Common myeloid progenitor, CD34-positive (primary cell): ENCODE measurements around the gene TPM3.

Experiments used
- CTCF ChIA-PET: fragments of 350-600 bp; sonication (Branson Sonifier 250); formaldehyde crosslinking; loops from one replicate; lab custom pipeline; 2021; ENCODE audit warnings: antibody characterized with exemption; lab: Charles Lee
- POLR2A ChIA-PET: fragments of 350-600 bp; sonication (Branson Sonifier 250); formaldehyde crosslinking; loops from one replicate; lab custom pipeline; 2021; ENCODE audit warnings: antibody characterized with exemption; lab: Charles Lee
- DNase-seq, 3 donors: peaks; one replicate each; pipeline versions ENCODE4 v3.0.0 to v3.0.0-alpha.2; 2013
- H3K27ac ChIP-seq, 2 experiments: 1 replicate in 1 of 2; 2 replicates in 1 of 2; pipeline ENCODE4 v1.7.0; 2013; ENCODE audit warnings: inconsistent platforms in 2 of 2, low read length in 2 of 2, mild to moderate bottlenecking in 2 of 2, low read depth in 1 of 2, moderate library complexity in 1 of 2; ENCODE audit not compliant: severe bottlenecking in 2 of 2, insufficient read depth in 1 of 2, poor library complexity in 1 of 2
- H3K27me3 ChIP-seq, 5 experiments: replicated peaks in 2 of 5; 1 replicate in 3 of 5; 2 replicates in 2 of 5; pipeline versions ENCODE4 v1.6.1 to v1.7.0; 2013; ENCODE audit warnings: low read length in 4 of 5, mild to moderate bottlenecking in 2 of 5, moderate library complexity in 2 of 5, inconsistent platforms in 1 of 5; ENCODE audit not compliant: insufficient read depth in 5 of 5, control insufficient read depth in 4 of 5
- H3K36me3 ChIP-seq, 4 experiments: 1 replicate in 2 of 4; 2 replicates in 2 of 4; pipeline versions ENCODE4 v1.6.1 to v1.7.0; 2013; ENCODE audit warnings: low read length in 3 of 4, control low read depth in 1 of 4, mild to moderate bottlenecking in 1 of 4; ENCODE audit not compliant: control insufficient read depth in 4 of 4, insufficient read depth in 4 of 4
- H3K4me1 ChIP-seq, 4 experiments: 1 replicate in 3 of 4; 2 replicates in 1 of 4; pipeline versions ENCODE4 v1.6.1 to v1.7.1; 2013; ENCODE audit warnings: low read length in 3 of 4, mild to moderate bottlenecking in 3 of 4, control low read depth in 1 of 4, inconsistent platforms in 1 of 4, moderate library complexity in 1 of 4; ENCODE audit not compliant: control insufficient read depth in 4 of 4, insufficient read depth in 4 of 4; ENCODE audit errors: control extremely low read depth in 1 of 4
- H3K4me3 ChIP-seq, 7 experiments: 1 replicate in 4 of 7; 2 replicates in 3 of 7; pipeline versions ENCODE4 v1.5.1 to v1.7.0; 2013; ENCODE audit warnings: mild to moderate bottlenecking in 7 of 7, low read length in 6 of 7, moderate library complexity in 6 of 7, inconsistent platforms in 2 of 7, low read depth in 2 of 7, control low read depth in 1 of 7; ENCODE audit not compliant: insufficient read depth in 4 of 7, control insufficient read depth in 1 of 7; ENCODE audit errors: extremely low read depth in 1 of 7
- H3K9me3 ChIP-seq, 5 experiments: 1 replicate in 4 of 5; 2 replicates in 1 of 5; pipeline versions ENCODE4 v1.6.1 to v1.7.1; 2013; ENCODE audit warnings: low read length in 4 of 5, mild to moderate bottlenecking in 2 of 5, inconsistent platforms in 1 of 5, low read depth in 1 of 5, moderate library complexity in 1 of 5; ENCODE audit not compliant: control insufficient read depth in 4 of 5, insufficient read depth in 2 of 5; ENCODE audit errors: control extremely low read depth in 1 of 5
- WGBS: methylation state at CpG from one replicate; pipeline ENCODE4 v1.1.5; 2013; ENCODE audit not compliant: insufficient coverage; 5-methylcytosine and 5-hydroxymethylcytosine counted together

TPM3 gene

DNA sequence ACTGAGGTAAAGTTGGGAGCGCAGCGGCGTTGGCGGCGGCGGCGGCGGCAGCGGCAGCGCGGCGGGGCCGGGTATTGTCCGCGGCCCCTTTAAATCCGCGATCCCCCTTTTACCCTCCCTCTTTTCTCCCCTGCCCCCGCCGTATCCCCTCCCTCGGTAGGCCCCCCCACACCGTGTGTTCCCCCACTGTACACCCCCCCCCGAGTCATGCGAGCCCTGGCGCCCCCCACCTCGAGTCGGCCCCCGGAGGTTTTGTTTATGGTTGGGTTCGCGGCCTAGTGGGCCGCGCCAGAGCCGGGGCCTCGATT, 29.0 kb upstream of the TPM3 start:
- CTCF ChIA-PET = interaction anchor here (0.9 to 2.8 kb wide), 3 partner anchors 16 to 35 kb away, joined by 3 to 14 read pairs (median 3); no protein-coding TSS in a partner anchor
- Histone ChIP-seq H3K9me3 (no peaks in the 10 kb centered on the region), H3K4me3 (peak overlapping the region; percentile 29 to 100 (median 94)), H3K36me3 (peaks cover 8 to 38% (median 21%) of the 10 kb centered on the region in 4 experiments), H3K4me1 (peaks cover 28 to 42% (median 33%) of the 10 kb centered on the region in 4 experiments), H3K27ac (peak overlapping the region; percentile 99), H3K27me3 (no peaks in the 10 kb centered on the region)
- WGBS = 0% methylated on average over 6 of the region's 33 CpGs
- POLR2A ChIA-PET = interaction anchor here (0.9 to 2.0 kb wide), 3 partner anchors 38 to 274 kb away, joined by 3 to 8 read pairs (median 3); no protein-coding TSS in a partner anchor
- no peak for DNase-seq

DNA sequence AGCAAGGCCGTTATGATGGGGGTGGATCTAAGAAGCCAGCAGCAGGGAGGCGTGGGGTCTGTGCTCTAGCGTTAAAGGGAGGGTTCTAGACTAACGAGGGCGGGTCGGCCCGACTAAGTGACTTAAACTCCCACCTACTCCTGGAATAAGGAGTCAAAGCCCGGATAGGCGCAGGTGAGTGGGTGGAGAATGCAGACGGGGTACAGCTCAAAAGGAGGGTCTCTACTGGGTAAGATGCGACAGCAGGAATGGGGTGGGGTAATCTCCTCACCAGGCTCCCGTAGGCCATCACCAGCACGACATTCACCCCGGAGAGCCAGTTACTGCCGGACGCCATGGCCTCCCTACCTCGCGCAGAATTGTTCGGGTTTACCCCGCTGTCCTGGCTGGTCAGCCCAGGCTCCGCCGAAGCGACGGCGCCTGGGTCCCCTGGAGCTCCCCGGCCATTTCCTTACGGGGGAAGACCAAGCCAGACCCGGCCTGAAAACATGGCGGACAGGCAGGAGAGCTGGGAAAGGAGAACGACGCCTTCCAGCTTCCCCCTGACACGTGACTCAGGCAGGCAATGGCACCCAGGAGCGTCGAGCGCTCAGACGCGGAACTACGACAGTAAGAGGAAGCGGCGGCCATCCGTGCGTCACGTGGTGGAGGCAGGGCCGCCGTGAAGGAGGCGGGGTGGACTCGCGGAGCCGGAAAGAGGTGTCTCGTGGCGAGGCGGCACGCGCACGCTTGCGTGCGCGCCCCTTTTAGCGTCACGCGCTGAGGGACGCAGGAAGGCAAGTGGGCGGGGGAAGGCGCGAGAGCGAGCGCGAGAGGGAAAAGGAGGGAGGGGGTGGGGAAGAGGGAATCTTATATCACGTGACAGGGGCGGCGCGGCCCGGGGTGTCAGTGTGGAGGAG, 28.4 kb upstream of the TPM3 start, which contains the start of gene UBAP2L:
TSS of gene UBAP2L (plus strand) at position 885 of the 899 bp plus-strand sequence. CDS start 4,169 bp downstream, outside the sequence.
- Histone ChIP-seq H3K36me3 (peaks cover 8 to 36% (median 18%) of the 10 kb centered on the region in 4 experiments), H3K27ac (peak within 1 kb of the TSS; percentile 99), H3K4me1 (peaks cover 28 to 42% (median 33%) of the 10 kb centered on the region in 4 experiments), H3K4me3 (peak within 1 kb of the TSS; percentile 74 to 100 (median 95)), H3K9me3 (no peaks in the 10 kb centered on the region), H3K27me3 (no peaks in the 10 kb centered on the region)
- under 1% methylated on average over 60 of the region's 73 CpGs for WGBS
- POLR2A ChIA-PET = interaction anchor here (1.6 to 2.0 kb wide), 2 partner anchors 38 to 43 kb away, joined by 3 to 8 read pairs; no protein-coding TSS in a partner anchor
- CTCF ChIA-PET = interaction anchor here (1.3 kb wide), 1 partner anchor 16 kb away, joined by 3 read pairs; no protein-coding TSS in a partner anchor
- DNase-seq = peak; percentile 99 to 100 (median 99)

DNA sequence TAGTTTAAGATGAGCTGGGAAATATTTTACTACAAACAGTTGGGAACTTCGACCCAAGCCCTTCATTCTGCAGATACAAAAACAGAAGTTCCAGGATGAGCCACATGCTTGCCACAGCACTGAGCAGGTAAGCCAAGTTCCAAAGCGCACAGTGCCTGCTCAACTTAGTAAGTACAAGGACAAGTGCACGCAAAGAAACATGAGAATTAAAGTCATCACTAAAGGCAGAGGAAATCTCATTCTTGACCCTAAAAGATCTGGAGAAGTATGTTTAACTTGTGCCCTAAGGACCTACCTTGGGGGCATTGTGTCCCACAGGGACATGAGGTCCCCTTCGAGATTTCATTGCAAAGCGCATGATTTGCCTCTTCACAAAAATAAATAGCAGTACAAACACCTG, 27.6 kb upstream of the TPM3 start:
- H3K4me3 ChIP-seq = peak overlapping the region in 6 of 7 experiments; percentile 90 to 100 (median 96)
- 40% methylated on average over 2 of the region's 5 CpGs for WGBS
- POLR2A ChIA-PET = no interaction called here
- DNase-seq = peak in 2 of 3 donors; percentile 32
- H3K9me3 ChIP-seq = no peaks in the 10 kb centered on the region
- H3K27me3 ChIP-seq = no peaks in the 10 kb centered on the region
- peaks cover 7 to 32% (median 16%) of the 10 kb centered on the region in 4 experiments for H3K36me3 ChIP-seq
- H3K27ac ChIP-seq = peak overlapping the region; percentile 99
- CTCF ChIA-PET = interaction anchor here (0.9 to 1.9 kb wide), 6 partner anchors 15 to 108 kb away, joined by 3 to 14 read pairs (median 3); partner anchors contain the start of gene HAX1
- H3K4me1 ChIP-seq = peaks cover 28 to 42% (median 33%) of the 10 kb centered on the region in 4 experiments

DNA sequence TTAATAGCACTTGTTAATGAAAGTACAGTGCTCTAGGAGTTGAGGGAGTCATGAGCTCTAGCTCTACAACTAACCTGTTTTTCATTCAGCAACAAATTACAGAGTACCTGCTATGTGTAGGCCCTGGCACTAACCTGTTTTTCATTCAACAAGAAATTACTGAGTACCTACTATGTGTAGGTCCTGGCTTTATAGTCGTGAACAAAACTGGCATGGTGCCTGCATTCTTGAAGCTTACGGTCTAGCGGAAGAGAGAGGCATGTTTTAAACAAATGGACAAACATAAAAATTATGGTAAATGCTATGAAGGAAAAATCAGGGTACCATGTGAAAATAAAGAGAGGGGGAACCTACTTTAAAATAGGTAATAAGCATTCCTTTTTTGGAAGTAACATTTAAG, 26.6 kb upstream of the TPM3 start:
- WGBS = 100% methylated on average over 2 of the region's 3 CpGs
- peak overlapping the region in 4 of 7 experiments; percentile 90 to 100 (median 96) for H3K4me3 ChIP-seq
- H3K27me3 ChIP-seq = no peaks in the 10 kb centered on the region
- no peak for DNase-seq
- H3K9me3 ChIP-seq = no peaks in the 10 kb centered on the region
- ChIA-PET POLR2A (no interaction called here), CTCF (interaction anchor here (0.6 to 1.9 kb wide), 11 partner anchors 11 to 139 kb away, joined by 3 to 14 read pairs (median 3); partner anchors contain the start of gene HAX1)
- peak overlapping the region in 1 of 2 experiments; percentile 99 for H3K27ac ChIP-seq
- H3K36me3 ChIP-seq = peaks cover 8 to 42% (median 21%) of the 10 kb centered on the region in 4 experiments
- H3K4me1 ChIP-seq = peaks cover 23 to 36% (median 32%) of the 10 kb centered on the region in 4 experiments

DNA sequence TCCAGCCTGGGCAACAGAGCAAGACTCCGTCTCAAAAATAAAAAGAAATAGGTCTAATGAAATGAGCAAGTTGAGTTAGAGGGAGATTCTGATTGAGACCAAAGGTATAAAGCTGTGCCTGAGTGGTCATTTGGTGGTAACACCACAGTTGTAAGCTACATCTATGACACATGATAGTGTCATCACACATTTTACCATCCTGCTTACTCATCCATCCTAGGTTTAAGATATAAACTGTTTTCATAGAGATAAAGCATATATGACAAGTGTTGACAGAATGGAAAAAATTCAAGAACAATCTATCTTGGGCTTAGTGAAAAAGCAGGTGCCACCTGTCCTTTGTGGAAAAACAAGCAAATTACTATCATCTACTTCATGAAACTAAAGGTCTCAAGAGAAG, 21.4 kb upstream of the TPM3 start:
- peaks cover 13 to 81% (median 49%) of the 10 kb centered on the region in 4 experiments for H3K36me3 ChIP-seq
- H3K4me3 ChIP-seq = no peak overlapping the region
- H3K9me3 ChIP-seq = no peaks in the 10 kb centered on the region
- CTCF ChIA-PET = interaction anchor here (1.0 to 1.3 kb wide), 3 partner anchors 8 to 116 kb away, joined by 3 to 5 read pairs (median 3); no protein-coding TSS in a partner anchor
- WGBS = no CpG with 5 or more reads among the region's 1 CpG
- DNase-seq = no peak
- no peaks in the 10 kb centered on the region for H3K27me3 ChIP-seq
- H3K4me1 ChIP-seq = peaks cover 0 to 5% (median 3%) of the 10 kb centered on the region in 4 experiments
- H3K27ac ChIP-seq = no peak overlapping the region
- POLR2A ChIA-PET = interaction anchor here (1.0 kb wide), 1 partner anchor 31 kb away, joined by 3 read pairs; no protein-coding TSS in a partner anchor

DNA sequence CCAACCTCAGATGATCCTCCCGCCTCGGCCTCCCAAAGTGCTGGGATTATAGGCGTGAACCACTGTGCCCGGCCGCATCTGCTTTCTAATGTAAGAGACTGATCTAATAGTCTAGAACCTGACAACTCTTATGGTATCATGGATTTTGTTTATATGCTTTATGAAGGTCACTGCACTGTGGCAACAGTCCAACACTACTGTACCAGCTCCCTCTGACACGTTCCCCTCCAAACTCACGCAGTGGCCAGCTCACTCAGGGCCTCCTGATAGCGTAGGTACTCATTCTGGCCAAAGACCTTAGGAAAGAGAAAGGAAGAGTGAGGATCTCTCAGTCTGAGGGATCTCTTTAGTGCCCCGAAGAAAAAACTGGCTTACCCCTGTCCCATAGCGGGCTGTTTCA, 20.2 kb upstream of the TPM3 start:
- POLR2A ChIA-PET = no interaction called here
- WGBS = 96% methylated on average over 9 of the region's 10 CpGs
- no peak overlapping the region for H3K4me3 ChIP-seq
- no peaks in the 10 kb centered on the region for H3K4me1 ChIP-seq
- CTCF ChIA-PET = interaction anchor here (1.4 kb wide), 1 partner anchor 20 kb away, joined by 5 read pairs; the partner anchor contains the start of gene TPM3
- H3K27me3 ChIP-seq = no peaks in the 10 kb centered on the region
- H3K9me3 ChIP-seq = no peaks in the 10 kb centered on the region
- DNase-seq = no peak
- peaks cover 17 to 81% (median 53%) of the 10 kb centered on the region in 4 experiments for H3K36me3 ChIP-seq
- no peak overlapping the region for H3K27ac ChIP-seq
